Suppressor macrophage treated with lipopolysaccharide for 1 hour (primary cell): ENCODE results near the gene CYP4F22.
"Not testable (repeated sequence)": the region's sequence is repeated elsewhere in the genome, so short reads cannot be mapped to it uniquely, and the experiment has no call there.

ENCODE experiments used
- DNase-seq, 3 donors: peaks; one replicate each; pipeline ENCODE4 v3.0.0-alpha.2; 2020 to 2022

CYP4F22 gene

DNA sequence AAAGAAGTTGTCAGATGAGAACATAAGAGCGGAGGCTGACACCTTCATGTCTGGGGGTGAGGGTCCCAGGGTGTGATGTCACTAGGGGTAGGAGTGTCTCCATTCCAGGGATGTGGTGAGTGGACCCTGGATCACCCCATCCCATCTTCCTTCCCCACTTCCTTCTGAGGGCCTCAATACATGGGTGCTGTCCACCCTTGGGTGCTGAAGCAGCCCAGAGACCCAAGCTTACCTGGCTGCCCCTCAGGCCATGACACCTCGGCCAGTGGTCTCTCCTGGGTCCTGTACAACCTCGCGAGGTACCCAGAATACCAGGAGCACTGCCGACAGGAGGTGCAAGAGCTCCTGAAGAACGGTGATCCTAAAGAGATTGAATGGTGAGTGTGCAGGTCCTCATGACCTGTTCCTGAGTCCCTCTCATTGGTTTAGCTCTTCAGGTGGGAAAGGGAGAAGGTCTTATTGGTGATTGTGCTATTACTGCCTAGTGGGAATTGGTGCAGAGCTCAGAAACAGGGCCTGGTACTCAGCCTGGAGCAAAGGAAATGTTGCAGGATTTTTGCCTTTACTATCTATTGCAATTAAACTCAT, 69.0 kb downstream of the CYP4F22 start:
- DNase-seq: no peak

DNA sequence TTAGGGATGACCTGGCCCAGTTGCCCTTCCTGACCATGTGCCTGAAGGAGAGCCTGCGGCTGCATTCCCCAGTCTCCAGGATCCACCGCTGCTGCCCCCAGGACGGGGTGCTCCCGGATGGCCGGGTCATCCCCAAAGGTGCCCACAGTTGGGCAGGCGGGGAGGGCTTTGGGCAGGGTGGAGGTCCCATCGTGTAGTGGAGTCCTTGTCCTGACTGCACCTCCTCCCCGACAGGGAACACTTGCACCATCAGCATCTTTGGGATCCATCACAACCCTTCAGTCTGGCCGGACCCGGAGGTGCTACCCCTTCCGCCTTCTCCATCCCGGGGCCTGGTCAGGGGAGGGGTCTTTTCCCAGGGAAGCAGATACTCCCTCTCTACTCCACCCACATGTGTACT, 75.0 kb downstream of the CYP4F22 start:
- DNase-seq: no peak

DNA sequence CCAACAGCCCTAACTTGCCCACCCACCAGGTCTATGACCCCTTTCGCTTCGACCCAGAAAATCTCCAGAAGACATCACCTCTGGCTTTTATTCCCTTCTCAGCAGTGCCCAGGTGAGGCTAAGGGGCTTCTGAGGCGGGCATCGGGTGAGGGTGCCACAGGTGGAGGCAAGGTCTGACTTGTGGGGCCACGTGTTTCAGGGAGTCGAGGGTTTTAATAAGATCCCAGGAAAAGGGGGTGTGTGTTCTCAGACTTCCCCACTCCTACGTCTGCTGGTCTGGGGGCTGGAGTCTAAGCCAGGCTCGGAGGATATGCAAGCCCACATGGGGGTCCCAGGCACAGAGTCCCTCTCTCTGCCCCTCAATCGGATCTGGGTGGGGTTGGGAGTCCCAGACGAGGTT, 75.8 kb downstream of the CYP4F22 start:
- no peak for DNase-seq

DNA sequence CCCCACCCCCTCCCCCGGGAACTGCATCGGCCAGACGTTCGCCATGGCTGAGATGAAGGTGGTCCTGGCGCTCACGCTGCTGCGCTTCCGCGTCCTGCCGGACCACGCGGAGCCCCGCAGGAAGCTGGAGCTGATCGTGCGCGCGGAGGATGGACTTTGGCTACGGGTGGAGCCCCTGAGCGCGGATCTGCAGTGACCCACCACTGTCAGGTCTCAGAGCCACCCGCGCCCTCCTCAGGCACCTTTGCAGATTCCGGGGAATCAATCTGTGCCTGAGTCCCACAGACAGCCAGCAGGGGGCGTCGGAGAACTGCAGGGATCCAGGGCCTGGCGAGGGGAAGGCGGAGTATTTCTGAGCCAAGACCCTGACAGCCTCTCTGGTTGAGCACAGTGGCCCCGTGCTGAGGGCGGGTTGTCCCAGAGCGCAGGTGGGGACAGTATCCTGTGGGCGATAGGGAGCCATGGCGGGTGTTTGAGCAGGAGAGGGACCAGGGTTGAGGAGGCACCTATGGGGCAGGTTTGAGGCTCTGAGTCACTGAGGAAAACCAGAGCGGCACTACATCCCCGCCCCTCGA, 76.3 kb downstream of the CYP4F22 start:
- DNase-seq: peak; percentile 77 to 92 (median 87)

DNA sequence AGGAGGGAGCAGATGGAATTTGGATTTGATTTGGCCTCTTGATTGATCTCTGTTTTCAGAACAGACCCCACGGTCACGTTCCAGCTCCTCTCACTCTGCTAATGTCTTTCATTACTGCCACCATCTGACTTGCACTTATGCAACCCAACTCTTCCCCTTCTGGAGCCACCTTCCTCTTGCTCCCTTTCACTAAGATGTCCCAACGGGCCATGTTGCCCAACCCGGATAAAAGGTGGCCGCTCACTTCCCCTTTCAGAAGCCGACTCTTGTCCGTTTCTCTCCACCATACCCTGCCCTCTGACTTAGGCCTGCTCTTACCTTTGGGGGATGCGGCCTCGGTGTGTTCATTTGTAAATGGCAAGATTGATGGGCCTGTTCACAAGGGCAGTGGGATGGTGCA, 79.3 kb downstream of the CYP4F22 start:
- peak; percentile 76 to 79 (median 79) for DNase-seq

DNA sequence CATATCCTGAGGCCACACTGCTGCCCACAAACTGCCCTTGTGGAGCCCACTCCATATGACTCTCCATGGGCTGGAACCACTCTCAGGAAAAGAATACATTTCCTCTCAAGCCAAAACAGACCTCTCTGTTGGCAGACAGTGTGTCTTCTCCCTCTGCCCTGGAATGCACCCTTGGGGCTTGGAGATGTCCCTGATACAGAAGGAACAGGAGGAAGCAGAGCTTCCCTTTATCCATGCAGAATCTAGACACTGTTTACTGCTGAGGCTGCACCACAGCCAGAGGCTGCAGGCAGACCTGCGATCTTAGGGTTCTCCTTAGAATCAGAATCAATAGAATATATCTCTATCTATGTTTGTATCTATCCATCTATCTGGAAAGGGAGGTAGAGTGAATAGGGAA, 79.9 kb downstream of the CYP4F22 start:
- no peak for DNase-seq

DNA sequence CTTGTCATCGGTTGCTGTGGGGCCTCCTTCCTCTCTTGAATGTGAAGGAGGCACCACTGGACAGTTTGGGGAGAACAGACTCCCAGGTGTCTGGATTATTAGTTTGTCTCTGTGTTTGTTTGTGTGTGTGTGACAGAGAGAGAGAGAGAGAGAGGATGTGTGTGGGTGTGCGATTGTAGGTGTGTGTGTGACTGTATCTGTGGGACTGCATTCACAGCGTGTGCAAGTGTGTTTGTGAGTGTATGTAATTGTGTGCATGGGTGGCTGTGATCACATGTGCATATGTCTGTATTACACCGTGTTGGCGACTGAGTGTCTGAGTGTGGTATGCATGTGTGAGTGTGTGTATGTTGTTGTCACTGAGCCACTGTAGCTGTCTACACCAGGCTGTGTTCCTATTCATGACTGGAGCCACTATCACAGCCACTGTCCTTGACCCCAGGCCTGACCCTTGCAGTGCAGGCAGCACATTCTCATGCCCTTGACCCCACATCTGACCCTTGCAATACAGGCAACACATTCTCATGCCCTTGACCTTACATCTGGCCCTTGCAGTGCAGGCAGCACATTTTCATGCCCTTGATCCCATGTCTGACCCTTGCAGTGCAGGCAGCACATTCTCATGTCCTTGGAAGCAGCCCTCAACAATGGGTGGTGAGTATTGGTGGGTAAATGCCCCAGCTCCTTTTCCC, 81.6 kb downstream of the CYP4F22 start:
- no peak for DNase-seq

DNA sequence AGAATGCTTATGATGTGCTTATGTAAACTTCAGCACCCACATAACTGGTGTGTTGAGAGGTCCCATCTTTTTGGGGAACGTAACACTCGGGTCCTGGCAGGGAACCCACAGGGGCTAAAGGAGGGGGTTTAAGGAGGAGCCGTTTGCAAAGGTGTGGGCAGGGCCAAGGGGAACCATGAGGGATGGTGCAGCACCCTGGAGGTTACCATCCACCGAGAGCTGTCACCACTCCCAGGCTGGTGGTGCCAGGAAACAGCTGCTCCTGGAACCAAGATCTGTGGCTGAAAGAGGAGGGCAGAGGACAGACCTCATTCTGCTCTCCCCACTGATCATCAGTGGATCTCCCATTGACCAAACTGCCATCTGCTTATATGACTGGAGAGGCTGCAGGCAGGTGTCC, 83.5 kb downstream of the CYP4F22 start:
- no peak for DNase-seq

DNA sequence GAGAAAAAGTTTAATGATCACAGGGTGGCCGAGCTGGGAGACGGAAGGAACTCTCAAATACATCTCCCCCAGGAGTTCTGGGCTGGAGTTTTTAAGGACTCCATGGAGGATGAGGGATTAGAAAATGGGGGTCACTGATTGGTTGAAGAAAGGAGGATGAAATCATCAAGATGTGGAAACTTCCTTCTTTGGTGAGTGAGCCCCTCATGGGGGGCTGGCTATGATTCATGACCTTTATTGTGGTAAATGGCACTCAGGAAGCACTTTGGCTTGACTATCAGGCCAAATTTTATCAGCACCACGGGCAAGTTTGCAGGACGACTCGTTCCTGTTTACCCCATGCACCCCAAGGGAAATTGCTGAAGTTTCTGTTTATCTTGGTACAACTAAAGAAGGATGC, 84.2 kb downstream of the CYP4F22 start:
- peak in 2 of 3 donors; percentile 28 to 39 for DNase-seq

DNA sequence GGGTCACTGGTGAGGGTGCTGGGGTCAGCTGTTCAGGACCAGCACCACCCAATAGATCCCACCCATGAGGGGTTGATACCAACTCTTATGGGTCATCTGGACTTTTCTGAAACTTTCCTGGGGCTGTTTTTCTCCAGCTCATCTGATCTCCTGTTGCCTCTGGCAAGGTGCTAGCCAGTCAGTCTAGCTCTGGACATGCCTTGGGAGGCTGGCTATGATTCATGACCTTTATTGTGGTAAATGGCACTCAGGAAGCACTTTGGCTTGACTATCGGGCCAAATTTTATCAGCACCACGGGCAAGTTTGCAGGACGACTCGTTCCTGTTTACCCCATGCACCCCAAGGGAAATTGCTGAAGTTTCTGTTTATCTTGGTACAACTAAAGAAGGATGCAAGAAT, 85.4 kb downstream of the CYP4F22 start:
- not testable (repeated sequence) for DNase-seq

DNA sequence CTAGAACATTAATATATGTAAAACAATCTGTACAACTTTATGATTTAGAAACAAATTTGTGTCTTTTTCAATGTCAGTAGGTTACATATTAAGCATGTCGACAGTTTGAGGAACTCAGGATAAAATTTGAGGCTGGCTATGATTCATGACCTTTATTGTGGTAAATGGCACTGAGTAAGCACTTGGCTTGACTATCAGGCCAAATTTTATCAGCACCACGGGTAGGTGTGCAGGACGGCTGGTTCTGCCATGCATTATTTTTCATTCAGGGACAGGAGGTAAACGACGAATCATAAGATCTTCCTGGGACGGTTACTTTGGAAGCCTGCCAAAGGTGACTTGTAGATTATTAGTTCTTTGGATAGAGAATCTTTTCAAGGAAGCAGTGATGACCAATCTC, 86.7 kb downstream of the CYP4F22 start:
- peak; percentile 41 to 77 (median 73) for DNase-seq
